NCI-H510A (cell line): ENCODE data around the gene IL17RA.
"Not testable (repeated sequence)": the region's sequence is repeated elsewhere in the genome, so short reads cannot be mapped to it uniquely, and the experiment has no call there.

Experiments
- DNase-seq: peaks from one replicate; lab custom pipeline; 2025; lab: John Stamatoyannopoulos, UW

The IL17RA gene

GRCh38 chr22:17120711-17121232, 36.0 kb downstream of the IL17RA start:
- DNase-seq, result no peak

DNA sequence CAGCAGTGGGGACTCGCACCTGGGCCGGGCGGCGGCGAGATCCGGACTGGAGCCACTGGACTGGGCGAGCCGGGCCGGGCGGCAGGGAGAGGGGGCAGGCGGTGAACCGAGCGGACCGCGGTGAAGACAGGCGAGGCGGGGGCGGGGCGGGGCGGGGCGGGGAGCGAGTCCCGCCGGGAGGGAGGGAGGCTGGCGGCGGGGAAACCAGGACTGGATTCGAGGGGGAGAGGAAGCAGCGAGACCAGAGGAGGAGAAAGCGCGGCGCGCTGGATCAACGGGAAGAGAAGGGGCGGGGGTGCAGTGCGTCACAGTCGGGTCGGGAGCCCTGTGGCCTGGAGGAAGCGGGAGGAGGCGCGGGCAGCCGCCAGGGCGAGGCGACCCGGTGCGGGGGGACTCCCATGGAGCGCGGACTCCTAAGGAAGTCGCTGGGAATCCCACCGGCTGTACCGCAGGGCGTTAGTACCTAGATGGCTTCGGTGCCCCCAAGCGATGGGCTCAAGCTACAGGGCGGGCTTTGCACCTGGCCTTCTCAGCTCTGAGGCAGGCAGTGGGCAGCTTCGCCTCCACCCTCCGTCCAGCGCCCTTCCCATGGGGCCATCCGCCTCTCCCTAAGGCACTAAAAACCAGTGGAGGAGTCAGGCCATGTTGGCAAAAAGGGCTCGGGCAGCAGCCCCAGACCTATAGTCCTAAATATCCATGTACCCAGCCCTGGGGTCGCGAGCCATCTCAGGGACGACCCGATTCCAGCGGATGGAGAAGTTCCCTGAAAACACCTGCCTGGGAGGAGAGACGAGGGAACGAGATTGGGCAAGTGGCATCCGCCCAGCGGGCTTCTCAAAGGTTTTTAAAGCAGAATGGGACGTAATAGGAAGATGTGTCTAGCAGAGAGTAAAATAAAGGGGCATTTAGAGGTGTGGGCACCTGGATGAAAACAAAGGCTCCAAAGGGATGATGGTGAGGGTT, 36.7 kb downstream of the IL17RA start, which contains the start of gene TMEM121B:
Gene TMEM121B, minus strand, starts transcription at position 128 of the 963 bp plus-strand sequence. CDS start 233 bp downstream, outside the sequence.
- DNase-seq, result peak; percentile 95

GRCh38 chr22:17130199-17130598, 45.4 kb downstream of the IL17RA start:
- DNase-seq, result no peak

- DNase-seq, result no peak
Measured at GRCh38 chr22:17131686-17132085, 46.9 kb downstream of the IL17RA start.

GRCh38 chr22:17132112-17132511, 47.3 kb downstream of the IL17RA start:
- DNase-seq, result no peak

- DNase-seq, result no peak
Measured at GRCh38 chr22:17133137-17133536, 48.3 kb downstream of the IL17RA start.

- DNase-seq, result no peak
Measured at GRCh38 chr22:17135153-17135760, 50.5 kb downstream of the IL17RA start.

DNA sequence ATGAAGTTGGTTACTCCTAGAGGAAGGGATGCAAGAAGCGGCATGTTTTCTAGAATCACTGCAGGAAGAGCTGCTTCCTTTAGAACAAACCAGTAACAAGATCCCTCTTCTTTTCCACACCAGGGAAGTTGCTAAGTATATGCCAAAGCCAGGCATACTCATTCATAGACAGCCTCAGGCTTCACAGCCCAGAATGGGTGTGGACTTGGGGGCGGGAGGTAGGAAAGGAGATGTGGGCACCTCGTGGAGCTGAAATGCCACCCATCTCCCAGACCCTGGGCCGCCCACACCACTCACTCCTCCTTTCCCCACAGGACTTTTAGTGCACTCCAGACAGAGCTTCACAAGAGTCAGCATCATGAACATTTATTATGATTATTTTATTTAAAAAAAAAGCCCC, 52.4 kb downstream of the IL17RA start:
- no peak for DNase-seq

DNA sequence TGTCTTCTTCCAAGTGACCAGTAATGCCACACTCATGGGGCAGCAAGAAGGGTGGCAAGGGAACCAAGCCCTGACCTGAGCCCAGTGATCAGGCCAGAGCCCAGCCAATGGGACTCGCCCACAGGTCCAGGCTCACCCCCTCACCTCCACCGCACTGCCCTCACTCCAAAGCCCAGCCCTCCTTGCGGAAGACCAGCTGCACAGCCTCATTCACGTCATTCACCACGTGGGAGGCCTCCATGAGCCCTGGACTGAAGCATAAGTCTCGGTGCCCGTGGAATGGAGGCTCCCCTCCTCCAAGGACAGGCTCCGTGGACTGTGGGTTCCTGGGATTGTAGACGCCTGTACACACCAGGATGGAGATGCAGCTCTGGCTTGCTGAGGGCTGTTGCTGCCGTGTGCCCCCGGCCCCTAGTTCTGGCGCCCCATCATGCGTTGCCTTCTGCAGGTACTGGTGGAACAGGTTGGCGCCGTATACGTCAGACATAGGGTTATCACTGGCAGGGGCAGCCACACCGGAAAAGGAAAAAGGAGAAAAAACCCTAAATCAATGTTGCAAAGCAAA, 53.1 kb downstream of the IL17RA start:
- no peak for DNase-seq

DNA sequence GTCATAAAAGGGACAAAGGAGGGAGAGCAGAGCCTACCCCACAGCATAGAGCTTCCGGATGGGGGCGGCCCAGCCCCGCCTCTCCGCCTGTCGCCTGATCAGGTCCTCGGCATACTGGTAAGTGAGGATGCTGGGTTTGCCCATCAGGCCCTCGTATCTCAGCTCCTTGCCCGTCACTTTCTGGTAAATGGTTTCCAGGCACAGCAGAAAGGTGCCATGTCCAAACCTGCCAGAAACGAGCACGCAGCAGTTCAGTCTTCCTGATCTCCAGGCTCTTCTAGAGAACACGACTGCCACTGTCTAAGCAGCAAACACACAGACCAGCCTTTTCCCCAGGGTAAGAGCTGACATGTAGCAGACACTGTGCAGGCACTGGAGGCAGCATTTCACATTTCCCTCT, 53.7 kb downstream of the IL17RA start:
- DNase-seq, result no peak

- DNase-seq, result no peak
Measured at GRCh38 chr22:17140022-17140421, 55.2 kb downstream of the IL17RA start.

GRCh38 chr22:17140826-17141766, 56.3 kb downstream of the IL17RA start:
- DNase-seq, result no peak

DNA sequence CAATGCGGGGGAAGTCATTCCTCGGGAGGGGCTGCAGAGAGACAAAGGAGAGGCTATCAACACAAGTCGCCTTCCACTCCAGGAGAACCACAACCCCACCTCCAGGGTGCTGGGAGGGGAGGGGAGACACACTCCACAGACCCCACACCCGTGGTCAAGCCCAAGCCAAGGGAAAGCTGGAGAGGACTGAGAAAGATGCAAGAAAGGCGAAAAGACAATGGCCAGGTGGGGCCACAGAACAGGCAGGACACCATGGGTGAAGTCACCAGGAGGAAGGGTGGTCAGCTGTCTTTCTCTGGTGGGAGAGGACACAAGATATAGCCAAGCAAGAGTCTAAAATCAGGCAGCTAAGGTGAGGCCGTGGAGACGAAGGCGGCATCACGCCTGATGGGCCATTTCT, 58.3 kb downstream of the IL17RA start:
- no peak for DNase-seq

DNA sequence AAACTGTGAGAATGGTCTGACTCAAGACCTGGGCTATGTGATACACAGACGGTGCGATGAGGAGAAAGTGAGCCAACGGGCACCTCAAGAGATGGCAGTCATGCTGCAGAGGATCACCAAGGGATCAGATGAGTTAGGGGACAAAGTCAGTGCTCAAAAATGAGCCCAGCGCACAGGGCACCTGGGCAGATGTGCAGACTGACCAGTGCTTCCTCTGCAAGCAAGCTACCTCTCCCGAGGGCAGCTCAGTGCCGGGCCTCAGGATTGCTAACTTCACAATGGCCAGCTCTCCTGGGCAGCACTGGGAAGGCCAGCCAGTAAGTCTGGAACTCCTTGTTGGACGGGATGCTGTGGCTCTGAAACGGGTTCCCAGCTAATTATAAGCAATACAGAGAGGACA, 59.0 kb downstream of the IL17RA start:
- DNase-seq, result no peak

DNA sequence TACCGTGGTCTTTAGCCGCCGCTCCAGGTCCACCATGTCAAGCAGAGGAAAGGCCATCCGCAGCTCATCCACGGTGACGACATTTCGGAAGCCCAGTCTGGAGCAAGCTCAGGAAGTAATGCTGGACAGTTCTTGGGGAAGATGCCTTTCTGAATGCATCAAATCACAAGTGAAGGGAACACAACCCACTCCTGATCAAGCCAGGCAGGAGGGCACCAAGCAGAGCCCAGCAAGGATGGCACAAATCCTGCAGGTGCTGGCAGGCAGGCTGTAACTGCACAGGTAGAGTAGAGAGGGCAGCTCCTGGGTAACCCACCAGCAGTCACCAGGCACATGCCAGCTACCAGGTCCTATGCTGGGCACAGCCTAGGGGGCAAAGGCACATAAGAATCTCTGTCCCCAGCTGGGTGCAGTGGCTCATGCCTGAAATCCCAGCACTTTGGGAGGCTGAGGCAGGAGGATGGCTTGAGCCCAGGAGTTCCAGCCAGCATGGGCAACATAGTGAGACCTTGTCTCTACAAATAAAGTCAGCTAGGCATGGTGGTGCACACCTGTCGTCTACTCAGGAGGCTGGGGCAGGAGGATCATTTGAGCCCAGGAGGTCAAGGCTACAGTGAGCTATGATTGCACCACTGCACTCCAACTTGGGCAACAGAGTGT, 60.4 kb downstream of the IL17RA start:
- no peak for DNase-seq

GRCh38 chr22:17147458-17147857, 62.7 kb downstream of the IL17RA start:
- not testable (repeated sequence) for DNase-seq

GRCh38 chr22:17149076-17149815, 64.4 kb downstream of the IL17RA start:
- no peak for DNase-seq

GRCh38 chr22:17152340-17152739, 67.5 kb downstream of the IL17RA start:
- no peak for DNase-seq

DNA sequence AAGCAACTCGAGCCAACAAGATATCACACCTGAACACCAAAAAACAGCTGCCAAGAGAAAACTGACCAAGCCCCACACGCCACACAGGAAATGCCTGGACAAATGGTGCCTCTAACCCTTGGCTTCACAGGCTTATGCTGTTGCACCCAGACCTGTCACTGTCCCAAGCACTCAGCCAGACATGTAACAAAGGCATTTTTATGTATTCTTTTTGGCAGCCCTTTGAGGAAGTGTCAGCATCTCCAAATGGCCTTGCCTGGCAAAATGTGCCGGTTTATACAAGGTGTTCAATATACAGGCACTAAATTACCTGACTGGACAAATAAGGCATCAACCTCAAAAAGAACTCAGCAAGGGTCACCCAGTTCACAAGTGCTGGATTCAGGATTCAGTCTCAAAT, 68.2 kb downstream of the IL17RA start:
- DNase-seq, result no peak

DNA sequence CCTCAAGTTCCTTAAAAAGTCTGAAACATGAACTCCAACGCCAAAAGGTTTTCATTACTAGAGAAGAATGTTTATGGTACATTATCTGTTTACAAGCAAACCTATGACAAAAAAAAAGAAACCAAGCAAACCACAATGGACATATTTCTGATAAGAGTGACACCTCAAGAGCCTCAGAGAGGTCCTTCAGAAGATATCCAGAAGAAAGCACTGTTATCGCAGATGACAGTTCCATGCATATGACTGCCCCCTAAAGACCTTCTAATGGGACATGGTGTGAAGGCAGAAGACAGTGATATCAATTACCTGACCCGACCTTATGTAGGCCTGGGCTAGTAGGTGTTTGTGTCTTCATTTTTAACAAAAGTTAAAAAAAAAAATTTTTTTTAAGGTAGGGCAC, 71.1 kb downstream of the IL17RA start:
- no peak for DNase-seq
